ENCODE data around the gene MCAT.
A peak's percentile ranks its signal among the peaks of the same experiment; 100 is the strongest.
"Not testable (repeated sequence)": the region's sequence is repeated elsewhere in the genome, so short reads cannot be mapped to it uniquely, and the experiment has no call there.

The MCAT gene

DNA sequence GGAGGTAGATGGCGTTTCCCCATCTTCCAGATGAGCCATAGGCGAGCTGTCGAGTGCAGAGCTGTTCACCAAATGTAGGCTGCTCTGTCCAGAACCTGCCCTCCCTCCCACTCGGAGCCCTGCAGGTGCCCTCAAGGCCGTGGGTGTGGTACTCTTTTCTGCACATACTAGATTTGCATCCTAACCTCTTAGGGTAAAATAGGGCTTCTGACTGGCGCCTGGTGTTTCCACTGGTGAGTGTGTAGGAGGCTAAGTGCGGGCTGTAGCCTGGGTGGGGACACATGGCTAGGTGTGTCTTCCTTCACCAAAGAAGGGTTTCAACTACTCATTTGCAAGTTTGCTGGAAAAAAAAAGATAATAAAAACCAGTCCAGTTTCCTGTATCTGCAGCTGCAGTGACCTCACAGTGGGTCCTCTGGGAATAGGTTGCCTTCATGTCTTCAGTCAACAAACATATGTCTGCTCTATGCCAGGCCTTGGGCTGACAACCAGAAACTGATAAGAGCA is 24.2 kb downstream of the MCAT start:
- no peak for DNase-seq

DNA sequence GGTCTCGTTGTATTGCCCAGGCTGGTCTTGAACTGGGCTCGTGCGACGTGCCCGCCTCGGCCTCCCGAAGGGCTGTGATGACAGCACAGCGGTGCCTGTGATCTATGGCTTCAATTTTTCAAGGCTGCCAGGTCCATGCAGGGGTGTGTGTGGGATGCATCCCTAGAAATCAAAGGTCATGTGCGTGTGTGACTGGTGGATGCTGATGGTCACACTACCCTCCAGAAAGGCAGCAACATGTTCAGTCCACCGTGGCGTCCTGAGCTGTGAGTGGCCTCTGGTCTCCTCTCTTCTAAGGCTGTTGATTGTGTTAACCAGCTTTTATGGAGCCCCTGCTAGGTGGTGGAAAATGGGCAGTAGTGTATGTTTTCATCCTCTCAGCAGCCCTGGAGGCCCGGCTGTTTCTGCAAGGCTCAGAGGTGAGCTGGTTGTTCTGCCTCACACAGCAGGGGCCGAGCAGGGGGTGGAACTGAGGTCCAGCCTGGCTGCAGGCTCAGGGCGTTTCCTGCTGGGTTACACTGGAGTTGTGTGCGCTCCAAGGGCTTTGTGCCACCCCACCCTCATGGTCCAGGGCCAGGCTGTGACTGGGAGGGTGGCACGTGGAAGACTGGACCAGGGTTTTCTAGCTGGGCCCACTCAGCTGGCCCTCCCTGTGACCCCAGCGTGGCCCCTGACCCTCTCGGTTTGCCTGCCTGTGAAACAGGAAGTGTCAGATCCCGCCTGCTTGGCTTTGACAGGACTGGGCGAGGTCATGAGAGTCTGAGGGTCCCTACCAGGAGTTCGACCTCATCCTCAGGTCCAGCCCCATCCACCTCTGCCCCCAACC is 25.0 kb downstream of the MCAT start:
- DNase-seq, result no peak

DNA sequence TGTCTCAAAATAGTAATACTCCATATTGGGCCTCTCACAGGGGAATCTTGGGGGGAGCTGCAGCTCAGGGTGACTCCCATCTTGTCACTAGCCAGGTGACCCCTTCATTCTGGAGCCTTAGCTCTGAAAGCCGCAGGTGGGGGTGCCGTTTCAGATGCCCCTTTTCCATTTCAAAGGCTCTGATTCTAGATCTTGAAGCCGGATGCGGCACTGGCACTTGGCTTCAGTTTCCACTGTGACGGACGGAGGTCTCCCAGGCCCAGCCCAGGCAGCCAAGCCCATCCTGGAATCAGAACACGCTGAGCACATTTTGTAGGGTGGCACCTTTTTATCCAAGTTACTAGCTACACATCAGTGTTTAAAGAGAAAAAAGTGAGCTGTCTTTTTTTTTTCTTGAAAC is 26.3 kb downstream of the MCAT start:
- DNase-seq, result no peak

DNA sequence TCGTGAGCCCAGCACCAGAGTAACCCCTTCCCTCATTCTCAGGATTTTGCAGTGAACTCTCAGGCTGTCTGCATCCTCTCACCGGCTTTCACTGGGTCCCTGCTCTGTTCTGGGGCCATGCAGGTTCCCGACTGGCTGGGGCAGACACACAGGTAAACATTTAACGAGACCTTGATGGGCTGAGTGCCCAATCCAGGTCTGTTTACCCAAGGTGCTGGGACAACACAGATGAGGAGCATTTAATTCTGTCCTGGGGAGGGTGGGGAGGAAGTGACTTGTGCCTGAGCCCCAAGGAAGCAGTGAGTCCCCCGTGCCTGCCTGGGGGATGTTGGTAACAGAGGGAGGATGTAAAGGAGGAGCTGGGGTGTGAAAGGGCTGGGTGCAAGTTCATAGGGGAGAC is 28.2 kb downstream of the MCAT start:
- DNase-seq, result no peak

DNA sequence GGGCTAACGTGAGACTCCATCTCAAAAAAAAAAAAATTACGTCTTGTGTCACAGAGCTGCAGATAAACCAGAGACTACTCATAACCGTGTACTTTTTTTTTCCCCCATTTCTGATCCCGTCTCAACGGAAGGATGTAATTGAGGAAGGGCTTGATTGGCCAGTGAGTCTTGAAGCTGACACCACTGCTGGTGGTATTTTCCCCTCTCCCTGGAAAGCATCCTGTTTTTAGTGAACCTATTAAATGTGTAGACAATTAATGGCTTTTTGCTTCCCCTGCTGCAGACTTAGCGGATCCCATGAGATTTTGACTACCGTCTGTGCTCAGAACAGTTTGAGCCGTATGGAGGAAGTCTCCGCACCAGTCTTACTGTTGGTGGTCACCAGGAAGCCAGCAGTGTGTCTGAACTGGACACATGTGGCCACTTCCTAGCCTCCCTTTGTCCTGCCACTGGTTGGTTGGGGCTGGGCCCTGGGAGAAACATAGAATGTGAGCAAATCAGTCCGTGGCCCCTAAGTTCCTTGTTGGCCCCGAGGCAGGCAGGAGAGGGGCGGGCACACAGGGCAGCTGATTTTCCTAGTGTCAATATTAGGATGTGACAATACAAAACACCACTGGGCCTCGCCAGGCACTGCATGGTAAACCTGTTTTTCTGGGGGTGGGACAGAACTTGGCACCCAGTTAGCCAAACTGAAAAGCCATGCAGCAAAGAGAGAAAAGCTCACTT is 29.5 kb downstream of the MCAT start:
- no peak for DNase-seq

DNA sequence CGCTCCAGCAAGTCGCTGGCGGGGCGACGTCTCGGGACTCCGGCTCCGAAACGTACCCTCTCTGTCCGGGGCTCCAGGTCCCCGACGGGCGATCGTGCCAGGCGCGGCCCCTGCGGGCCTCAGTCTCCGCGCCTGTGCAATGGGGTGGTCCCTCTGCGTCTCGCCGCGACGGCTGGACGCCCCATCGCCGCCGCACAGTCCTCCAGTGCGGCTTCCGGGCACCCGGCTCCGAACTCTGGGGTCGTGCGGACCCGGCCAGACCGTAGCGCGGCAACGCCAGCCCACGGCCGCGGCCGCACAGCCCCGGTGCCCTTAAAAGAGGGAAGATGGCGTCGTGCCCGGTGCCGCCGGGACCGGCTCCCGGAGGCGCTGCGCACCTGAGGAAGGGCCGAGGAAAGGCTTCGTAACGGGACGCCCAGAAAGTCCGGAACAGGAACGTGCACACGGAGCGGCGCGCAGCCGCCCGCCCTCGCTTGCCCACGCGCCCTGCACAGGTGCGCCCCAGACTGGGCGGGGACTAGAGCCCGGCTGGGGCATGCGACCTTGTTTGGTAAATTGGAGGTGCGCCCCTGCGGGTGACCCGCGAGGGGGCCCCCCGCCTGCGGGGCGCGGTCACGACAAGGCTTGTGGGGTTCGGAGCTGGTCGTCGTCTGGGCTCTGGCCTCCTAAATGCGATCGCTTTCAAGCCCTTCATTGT is 32.1 kb downstream of the MCAT start:
- DNase-seq, result peak; percentile 30

DNA sequence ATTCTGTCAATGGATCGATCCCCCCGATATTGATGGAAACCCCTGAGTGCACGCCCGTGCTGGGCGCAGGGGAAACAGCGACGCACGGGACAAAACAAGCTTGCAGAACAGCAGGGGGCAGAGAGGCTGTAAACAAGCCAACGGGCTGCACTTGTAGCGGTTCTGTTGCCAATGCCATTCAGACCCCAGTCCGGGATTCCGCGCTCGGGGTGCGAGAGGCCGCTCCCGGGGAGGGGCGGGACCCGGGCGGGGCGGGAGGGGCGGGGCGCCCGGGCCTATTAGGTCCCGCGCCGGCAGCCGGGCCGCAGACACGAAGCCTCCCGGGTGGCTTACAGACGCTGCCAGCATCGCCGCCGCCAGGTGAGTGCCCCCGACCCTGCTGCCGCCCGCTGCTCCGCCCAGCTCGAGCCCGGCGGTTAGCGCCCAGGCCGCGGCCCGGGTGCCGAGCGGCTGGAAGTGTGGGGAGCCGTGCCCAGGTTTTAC is 32.7 kb downstream of the MCAT start, which contains the start of gene BIK:
Gene BIK, plus strand, starts transcription at position 307 of the 483 bp plus-strand sequence. CDS start 13,273 bp downstream, outside the sequence.
- peak; percentile 25 for DNase-seq

DNA sequence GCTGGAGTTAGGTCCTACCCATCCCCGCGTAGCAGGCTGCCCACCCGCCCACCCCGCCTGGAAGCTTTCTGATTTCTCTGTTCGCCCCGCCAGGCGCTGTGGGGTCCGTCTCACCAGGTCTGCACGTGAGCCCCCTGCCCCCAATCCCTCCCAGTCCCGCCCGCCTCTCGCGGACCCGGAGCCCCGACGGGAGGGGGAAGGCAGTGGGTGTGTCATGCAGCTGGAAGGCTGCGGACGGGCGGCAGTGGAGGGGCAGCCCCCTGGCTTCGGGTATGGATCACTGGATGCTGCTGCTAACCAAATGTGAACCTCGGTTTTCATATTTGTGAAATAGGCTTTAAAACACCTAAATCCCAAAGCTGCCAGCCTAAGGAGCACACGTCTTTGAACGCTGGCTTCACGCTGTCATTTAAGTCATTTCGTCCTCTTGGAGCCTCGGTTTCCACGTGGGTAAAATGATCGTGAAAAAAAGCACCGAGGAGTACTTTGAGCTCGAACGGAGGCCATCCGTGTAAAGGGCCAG is 33.2 kb downstream of the MCAT start:
- no peak for DNase-seq

DNA sequence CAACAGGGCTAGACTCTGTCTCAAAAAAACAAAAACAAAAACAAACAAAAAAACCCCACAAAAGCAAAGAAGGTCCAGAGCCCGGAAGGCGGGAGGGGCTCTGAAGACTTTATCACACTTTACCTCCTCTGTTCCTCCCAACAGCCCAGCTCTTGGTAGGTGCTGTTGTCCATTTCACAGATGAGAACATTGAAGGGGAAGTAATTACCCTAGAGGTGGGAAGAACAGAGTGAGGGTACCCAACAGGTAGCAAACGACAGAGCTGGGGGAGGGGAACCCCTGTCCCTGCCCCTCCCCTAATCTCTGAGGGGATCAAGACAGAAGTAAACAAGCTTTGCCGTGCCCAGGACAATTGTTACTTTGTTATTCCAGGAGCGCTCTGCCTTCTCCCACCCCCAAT is 33.7 kb downstream of the MCAT start:
- DNase-seq, result no peak

DNA sequence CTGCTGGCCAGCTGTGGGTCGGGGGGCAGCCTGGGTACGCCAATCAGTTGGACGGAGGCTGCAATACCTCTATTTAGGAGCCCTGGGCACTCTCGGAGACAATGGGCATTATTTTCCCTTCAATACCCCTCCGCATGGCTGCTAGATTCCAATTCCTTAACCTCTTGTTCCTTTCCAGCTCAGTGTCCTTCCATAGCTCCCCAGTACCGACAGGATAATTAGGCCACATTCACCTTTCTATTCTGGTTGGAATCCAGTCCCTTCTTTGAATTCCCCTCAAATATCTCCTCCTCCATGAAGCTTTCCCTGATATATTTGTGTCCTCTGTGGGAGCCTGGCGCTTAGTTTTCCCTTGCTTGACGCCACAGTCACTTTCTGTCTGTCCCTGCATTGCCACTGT is 36.9 kb downstream of the MCAT start:
- no peak for DNase-seq

DNA sequence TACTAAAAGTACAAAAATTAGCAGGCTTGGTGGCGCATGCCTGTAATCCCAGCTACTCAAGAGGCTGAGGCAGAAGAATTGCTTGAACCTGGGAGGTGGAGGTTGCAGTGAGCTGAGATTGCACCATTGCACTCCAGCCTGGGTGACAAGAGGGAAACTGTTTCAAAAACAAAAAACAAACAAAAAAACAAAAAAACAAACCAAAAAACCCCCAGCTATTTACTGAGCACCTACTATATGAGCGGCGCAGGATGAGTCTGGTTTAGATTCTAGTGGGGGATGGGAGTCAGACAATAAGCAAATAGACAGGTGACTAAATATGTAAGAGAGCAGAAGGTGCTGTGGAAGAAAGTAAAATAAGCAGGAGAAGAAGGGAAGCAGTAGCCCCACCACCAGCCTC is 38.2 kb downstream of the MCAT start:
- DNase-seq, result not testable (repeated sequence)

DNA sequence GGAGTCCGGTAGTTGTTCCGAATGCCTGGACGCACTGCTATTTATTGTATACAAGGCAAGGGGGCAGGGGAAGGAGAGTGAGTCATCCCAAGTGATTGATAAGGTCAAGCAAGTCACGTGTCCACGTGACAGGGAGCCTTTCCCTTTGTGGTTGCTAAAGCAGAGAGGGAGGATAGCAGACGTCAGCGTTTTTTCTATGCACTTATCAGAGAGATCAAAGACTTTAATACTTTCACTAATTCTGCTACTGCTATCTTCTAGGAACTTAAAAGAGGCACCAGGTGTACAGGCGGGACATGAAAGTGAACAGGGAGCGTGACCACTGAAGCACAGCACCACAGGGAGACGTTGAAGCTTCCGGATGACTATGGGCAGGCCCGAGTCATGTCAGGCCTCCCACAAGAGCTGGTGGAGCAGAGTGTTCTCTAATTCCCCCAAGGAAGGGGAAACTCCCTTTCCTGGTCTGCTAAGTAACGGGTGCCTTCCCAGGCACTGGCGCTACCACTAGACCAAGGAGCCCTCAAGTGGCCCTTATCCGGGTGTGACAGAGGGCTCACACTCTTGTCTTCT is 39.1 kb downstream of the MCAT start:
- not testable (repeated sequence) for DNase-seq

DNA sequence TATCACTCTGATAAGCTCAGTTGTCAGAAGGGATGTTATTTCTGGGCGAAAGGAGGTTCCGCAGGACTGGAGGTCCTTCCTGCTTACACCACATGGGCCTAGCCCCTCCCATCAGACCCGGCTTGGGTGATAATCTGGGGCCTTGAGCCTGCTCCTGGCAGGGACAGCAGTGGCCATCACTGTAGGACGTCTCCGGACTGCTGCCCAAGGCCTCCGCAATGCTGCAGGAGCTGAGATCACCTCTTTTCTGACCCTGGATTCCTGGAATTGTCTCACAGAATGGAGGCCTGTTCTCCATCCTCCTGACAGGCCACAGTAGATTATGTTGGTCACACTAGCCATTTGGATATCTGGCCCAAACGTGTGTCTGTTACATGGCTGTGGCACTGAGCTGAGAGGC is 41.9 kb downstream of the MCAT start:
- DNase-seq, result no peak

DNA sequence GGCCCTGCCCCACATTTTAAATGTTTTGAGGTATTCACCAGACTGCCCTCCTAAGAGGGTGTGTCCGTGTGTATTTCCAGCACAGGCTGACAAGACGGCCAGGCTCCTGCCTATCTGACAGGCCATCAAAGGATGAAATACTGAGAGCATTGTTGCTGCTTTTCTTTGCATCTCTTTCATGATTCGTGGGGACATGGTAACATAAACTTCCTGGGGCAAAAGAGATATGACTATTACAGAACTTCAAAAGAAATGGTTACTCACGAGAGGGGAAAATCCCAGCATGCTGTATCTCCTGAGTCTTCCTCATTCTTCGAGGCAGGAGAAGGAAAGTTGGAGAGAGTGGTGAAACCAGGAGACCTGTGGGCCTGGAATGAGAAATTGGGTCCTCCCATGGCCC is 43.0 kb downstream of the MCAT start:
- no peak for DNase-seq

DNA sequence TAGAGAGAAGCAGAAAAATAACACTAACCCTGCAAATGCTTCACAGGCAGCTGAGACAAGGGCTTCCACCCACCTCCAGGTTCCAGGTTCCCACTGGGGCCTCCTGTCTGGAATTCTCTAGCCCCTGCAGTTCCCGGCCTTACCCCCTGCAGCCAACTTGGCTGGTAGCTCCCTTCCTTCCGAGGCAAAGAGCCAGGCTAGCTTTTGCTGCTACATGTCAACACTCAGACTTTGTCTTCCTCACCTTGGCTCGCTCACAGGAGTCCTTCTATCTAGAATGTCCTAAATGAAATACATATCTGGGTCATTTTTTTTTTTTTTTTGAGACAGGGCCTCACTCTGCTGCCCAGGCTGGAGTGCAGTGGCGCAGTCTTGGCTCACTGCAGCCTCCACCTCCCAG is 44.1 kb downstream of the MCAT start:
- DNase-seq, result no peak

DNA sequence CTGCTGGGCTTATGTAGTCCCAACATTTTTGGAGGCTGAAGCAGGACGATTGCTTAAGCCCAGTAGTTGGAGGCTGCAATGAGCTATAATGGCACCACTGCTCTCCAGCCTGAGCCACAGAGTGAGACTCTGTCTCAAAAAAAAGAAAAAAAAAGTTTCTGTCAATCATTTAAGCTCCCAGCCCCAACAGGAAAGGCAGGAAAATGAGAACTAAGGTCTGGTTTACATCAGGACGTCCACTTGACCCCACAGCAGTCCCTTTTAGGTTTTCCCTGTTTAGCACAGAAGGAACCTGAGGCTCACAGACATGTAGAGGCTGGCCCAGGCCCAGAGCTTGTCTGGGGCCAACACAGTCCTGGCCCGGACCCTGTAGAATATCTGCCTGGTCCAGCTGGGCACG is 44.8 kb downstream of the MCAT start:
- DNase-seq, result no peak

DNA sequence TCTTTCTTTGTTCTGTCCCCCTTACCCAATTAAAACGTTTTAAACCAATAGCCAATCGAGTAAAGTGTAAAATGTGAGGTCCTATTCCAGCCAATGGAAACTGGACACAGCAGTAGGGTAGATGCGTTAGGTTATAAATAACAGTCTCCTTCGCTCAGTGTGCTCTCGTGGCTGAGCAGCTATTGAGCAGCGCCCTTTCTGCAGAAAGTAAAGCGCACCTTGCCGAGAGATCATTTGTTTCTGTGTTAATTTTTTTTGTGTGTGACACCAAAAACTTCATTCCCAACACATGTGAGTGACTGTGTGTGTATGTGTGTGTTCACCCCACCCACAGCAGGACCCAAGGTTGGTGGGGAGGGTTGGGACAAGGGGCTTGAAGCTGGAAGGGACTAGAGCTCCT is 46.8 kb downstream of the MCAT start:
- no peak for DNase-seq

DNA sequence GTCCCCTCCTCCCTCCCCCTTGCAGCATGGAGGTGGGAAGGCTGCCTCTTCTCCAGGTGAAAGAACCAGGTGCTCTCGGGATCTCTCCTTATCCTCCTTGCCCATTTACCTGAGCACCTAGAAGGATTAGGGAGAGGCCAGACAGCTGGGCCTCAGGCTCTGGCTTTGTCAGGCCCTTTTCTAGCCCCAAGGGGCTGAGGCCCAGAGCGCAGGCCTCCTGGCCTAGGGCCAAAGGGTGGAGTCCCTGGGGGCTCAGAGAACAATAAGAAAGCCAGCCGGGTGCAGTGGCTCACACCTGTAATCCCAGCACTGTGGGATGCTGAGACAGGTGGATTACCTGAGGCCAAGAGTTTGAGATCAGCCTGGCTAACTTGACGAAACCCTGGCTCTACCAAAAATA is 48.6 kb downstream of the MCAT start:
- no peak for DNase-seq

DNA sequence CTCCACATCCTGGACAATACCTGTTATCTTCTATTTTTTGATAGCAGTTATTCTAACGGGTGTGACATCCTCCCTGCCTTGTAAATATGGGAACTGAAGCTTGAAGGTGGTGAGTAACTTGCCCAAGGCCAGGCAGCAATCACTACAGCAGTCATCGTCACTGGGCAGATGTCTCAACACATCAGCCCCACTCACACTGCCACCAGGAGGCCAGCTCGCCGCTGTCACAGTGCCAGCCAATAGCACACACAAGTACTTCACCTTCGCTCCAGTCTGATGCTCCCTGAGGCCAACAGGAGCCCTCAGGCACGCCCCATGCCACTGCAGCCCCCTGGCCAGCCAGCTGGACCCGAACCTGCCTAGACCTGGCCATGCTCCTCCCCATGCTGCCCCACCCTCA is 49.1 kb downstream of the MCAT start:
- no peak for DNase-seq

DNA sequence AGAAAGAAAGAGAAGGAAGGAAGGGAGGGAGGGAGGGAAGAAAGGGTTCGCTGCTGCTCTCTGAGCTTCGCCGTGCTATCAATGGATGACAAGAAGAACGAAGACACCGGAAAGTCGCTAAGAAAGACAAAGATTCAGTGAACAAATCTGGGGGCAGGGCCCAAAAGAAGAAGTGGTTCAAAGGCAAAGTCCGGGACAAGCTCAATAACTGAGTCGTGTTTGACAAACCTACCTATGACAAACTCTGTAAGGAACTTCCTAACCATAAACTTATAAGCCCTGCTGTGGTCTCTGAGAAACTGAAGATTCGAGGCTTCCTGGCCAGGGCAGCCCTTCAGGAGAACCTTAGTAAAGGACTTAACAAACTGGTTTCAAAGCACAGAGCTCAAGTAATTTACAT is 51.1 kb downstream of the MCAT start:
- DNase-seq, result no peak

DNA sequence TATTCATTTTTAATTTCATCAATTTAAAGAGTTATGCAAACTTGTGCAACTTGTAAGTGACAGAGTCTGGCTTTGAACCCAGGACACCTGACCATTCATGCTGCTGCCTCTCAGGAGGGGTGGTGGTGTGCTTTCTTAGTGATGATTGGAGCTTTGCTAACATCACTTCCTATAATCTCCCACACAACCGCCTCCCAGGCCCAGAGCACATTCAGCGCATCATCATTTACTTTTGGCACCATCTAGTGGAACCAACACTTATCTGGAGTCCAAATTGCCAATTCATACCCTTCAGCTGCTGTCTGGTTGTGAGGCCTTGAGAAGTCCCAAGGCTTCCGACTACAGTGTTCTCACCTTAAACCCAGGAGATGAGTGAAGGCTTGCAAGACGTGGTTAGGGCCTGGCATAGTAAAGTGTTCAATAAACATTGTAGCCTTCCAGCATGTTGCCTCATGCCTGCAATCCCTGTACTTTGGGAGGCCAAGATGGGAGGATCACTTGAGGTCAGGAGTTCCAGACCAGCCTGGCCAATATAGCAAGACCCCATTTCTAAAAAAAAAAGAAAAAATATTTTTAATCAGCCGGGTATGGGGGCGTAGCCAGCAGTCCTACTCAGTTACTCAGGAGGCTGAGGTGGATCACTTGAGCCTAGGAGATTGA is 52.9 kb downstream of the MCAT start:
- no peak for DNase-seq
